SIG-M5 treated with dmso at 0.1 percent for 504 hours (cell line): ENCODE data around the gene RPL6.

Experiments used
- DNase-seq: peaks from one replicate; lab custom pipeline; 2025; ENCODE audit not compliant: unreplicated experiment; lab: John Stamatoyannopoulos, UW

RPL6 gene

DNA sequence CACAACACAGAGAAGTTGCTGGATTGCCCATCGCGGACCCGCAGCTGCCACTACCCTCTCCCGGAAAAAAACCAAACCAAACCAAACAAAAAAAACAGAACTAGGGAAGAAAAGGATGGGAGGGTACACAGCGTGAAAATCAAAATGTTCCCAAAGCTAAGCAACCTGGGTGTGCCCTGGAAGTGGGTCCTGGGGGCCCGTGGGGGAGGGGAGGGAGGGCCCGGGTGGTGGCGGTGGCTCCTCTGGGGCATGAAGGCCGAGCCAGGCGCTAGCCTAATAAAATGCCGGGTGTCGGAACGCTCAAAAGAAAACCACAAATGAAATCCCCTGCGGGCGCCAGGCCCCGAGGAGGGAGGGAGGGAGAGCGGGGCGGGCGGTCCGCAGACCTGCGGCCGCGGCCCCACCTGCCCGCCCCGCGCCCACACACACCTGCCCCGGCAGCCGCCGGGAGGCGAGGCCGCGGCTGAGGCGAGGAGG lies 28.0 kb downstream of the RPL6 start:
- DNase-seq = no peak

DNA sequence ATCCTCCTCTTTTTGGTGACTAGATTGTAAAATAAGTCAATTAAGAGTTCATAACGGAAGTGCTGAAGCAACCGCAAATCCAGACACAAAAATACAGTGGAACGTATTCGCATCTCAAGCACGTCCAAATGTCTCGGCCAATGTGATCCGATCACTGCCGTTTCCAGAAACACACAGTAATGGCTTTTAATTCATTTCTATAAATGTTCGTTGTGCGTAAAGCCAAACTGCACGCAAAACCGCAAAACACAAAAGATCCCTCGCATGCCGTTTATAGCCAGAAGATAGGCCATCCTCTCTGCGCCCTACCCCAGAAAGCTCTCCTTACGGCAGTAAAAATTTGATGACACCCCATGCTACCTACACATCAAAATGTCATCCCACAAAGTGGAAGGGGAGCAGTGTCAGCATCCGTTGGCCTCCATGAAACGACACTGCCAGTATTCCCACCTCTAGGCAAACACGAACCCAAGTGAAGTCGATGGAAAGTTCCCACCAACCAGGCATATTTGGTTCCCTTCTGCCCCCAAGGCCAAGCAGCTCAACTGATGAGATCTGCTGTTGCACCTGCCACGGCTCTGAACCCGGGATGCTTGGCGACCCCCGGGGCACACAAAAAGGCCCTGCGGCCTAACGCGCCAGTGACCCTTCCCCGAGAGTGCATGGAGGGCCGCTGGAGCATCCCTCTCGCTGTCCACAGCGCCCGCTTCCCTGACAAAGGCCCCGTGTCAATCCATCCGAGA lies 28.6 kb downstream of the RPL6 start:
- no peak for DNase-seq

DNA sequence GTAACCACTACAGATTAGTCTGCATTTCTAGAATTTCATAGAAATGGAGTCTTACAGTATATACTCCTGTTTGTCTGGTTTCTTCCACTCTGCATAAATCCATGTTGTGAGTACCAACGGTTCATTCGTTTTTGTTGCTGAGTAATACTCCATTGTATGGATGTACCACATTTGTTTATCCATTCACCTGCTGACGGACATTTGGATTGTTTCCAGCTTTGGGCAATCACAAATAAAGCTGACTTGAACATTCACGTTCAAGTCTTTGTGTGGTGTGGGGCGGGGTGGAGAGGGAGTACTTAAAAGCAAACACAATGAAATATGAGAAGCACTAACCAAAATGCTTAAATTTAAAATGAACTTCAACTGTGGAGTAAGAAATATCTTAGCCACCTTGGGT lies 34.3 kb downstream of the RPL6 start:
- DNase-seq = no peak

DNA sequence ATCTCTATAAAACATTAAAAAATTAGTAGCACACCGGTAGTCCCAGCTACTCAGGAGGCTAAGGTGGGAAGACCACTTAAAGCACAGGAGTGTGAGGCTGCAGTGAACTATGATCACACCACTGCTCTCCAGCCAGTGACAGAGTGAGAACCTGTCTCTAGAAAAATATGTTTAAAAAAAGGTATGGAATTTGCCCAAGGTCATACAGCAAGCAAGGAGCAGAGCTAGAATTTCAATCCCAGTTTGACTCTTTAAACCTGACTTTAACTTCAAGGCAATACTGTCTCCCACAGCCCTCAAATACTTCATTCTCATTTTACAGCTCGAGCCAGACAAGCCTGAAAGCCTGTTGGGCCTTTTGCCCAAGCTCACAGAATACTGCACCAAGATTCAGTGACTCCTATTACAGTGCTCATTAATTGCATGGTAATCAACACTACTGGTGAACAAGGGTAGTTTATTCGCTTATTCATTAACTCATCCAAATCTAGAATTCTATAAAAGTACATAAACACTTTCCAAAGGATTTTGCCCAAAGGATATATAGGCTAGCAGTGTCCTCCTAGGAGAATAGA lies 35.2 kb downstream of the RPL6 start:
- no peak for DNase-seq

DNA sequence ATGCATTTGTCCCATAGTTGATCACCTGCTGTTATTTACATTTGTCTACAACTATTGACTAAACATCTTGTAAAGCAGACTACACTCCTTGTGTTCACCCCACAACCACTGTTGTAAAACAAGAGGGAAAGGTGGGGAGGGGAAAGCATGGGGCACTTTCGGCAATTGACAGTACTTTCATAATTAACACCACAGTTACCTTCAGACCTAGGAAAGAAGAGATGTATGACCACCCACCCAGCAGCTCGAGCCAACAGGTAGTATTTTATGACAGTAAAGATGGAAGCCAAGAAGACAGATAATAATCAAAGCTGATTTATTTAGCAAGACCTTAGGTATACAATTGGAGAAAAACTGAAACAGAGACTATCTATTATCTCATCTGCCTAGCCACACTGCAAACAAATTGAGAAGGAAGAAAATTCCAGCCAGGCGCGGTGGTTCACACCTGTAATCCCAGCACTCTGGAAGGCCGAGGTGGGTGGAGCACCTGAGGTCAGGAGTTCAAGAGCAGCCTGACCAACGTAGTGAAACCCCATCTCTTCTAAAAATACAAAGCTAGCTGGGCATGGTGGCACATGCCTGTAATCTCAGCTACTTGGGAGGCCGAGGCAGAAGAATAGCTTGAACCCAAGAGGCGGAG lies 38.4 kb downstream of the RPL6 start:
- DNase-seq = no peak

DNA sequence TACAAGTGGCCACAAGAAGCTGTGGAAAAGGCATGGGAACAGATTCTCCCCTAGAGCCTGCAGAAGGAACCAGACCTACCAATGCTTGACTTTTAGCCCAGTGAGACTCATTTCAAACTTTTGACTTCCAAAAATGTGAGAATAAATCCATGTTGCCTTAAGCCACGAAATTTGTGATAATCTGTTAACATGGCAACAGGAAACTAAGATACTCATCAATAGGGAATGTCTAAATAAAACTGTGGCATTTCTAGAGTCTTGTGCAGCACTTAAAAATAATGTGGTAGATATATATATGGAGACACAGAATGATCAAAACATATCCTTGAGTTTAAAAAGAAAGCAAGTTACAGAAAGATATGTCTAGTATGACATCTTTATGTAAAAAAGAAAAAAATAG lies 39.2 kb downstream of the RPL6 start:
- DNase-seq = no peak

DNA sequence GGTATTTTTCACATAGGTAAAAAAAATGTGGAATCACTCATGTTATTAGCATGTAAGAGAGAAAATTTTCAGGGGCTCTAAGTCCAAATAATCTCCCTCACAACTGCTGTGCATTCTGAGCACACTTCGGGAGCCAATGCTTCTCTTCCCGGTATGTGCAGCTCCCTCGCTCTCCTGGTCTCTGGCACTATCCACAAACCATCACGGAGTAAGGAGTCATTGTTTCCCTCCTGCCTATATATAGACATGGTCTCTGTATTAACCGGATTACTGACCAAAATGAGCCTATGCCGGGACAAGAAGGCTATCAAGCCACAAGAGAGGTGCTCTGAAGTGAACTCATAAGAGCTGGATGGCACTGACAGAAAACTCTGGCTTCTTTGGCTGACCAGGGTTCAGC lies 40.5 kb downstream of the RPL6 start:
- DNase-seq = no peak

DNA sequence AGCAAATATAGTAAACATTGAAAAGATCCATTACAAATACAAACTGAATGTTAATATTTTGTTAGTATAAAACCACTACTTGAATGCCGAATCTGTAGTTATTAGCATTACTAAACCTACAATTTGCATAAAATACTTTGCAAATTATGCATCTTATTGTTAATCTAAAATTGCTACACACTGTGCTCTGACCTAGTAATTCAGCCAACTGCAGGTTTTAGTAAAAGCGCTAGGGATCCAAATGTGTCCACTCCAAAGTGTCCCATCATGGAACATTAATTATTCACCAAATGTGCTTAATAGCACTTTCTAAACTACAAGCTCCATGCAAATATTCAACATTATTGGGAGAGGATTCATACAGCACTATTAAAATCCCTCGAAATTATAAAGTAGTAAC lies 41.4 kb downstream of the RPL6 start:
- DNase-seq = no peak

DNA sequence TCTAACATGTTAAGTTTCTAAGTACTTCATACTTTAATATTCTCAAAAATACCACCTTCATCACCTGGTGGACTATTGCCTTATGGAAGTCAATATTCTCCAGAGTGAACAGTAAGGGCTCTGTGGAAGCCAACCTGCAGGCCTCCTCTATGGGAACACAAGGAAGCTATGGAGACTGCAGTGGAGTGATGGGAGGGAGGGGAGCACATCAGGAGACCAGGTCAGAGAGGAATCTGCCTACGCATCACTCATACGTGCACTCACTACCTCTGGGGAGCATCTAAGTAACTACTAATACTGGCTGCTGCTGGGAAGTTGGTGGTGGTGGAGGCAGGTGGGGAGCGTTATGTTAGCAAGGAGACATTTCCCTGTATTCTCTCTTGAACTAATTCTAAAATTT lies 47.1 kb downstream of the RPL6 start:
- no peak for DNase-seq

DNA sequence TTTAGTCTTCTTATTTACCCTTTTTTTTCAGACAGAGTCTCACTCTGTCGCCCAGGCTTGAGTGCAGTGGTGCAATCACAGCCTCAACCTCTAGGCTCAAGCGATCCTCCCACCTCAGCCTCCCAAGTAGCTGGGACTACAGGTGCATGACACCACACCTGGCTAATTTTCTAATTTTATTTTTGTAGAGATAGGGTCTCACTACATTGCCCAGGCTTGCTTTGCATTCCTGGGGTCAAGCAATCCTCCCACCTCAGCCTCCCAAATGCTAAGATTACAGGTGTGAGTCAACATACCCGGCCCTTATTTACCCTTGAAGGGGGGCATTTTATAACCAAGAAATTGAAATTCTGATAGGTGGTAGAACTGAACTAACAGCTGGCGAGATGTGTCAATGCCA lies 48.1 kb downstream of the RPL6 start:
- no peak for DNase-seq

DNA sequence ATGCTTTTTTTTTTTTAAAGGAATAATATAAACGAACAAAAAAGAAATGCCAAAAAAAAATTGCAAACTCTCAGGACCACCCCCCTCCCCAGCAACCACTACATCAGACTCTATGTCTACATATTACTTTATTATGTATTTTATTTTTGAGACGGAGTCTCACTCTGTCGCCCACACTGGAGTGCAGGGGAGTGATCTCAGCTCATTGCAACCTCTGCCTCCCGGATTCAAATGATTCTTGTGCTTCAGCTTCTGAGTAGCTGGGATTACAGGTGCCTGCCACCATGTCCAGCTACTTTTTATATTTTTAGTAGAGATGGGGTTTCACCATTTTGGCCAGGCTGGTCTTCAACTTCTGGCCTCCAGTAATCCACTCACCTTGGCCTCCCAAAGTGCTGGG lies 50.1 kb downstream of the RPL6 start:
- no peak for DNase-seq

DNA sequence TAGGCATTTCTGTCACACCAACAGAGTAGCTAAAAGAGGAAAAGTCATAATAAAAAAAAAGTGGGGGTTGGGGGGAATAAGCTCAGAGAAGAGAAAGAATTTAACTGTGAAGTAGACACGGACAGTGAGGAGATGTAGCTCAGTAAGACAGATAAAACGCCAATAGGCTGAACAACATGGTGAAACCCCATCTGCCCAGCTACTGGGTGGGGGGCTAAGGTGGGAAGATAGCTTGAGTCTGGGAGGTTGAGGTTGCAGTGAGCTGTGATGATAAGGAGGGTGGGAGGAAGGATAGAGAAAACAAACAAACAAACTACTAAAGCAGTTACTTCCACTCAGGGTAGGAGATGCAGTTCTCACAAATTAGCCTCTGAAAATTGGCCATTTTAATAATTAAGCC lies 52.2 kb downstream of the RPL6 start:
- DNase-seq = no peak
